HCT116 (cell line): ENCODE results near the gene MOCS2. TPM values are rescaled to one million over a fixed set of nuclear protein-coding genes. Genes with fewer than 3 reads are reported as not detected.

ENCODE experiments used
- ATAC-seq: fragments of 200-7000 bp; cut with Tn5 transposase; 2 replicates; pipeline ENCODE4 v1.9.1; 2020; ENCODE audit warnings: mild to moderate bottlenecking, moderate library complexity
- BruUV-seq: library from RNA; stranded (reverse); fragments of 400-500 nt; replicated peaks from 2 replicates; lab custom pipeline; 2021; lab: Mats Ljungman, UMichigan
- CTCF ChIA-PET: fragments of 300-600 bp; sonication (Branson Sonifier 250); formaldehyde crosslinking; loops from one replicate; lab custom pipeline; 2021; ENCODE audit warnings: antibody characterized with exemption; lab: Charles Lee
- POLR2A ChIA-PET: fragments of 300-600, 350-600 bp; sonication (Branson Sonifier 250); formaldehyde crosslinking; loops from one replicate; lab custom pipeline; 2021; ENCODE audit warnings: antibody characterized with exemption; lab: Charles Lee
- RAD21 ChIA-PET, 2 experiments: fragments of 300-600 bp; sonication (Branson Sonifier 250); formaldehyde crosslinking; loops; one replicate each; lab custom pipeline; 2023; ENCODE audit warnings: low total read pairs in 2 of 2; ENCODE audit not compliant: uncharacterized antibody in 2 of 2, unreplicated experiment in 2 of 2, low non-redundant PET in 1 of 2; lab: Charles Lee
- DNase-seq: peaks from one replicate; pipeline ENCODE4 v3.0.0-alpha.2; 2010; ENCODE audit warnings: low read depth, low spot score
- H2AFZ ChIP-seq: fragments of 200-600 bp; shearing (Covaris generic), sonication (generic); 2 replicates; pipeline ENCODE4 v1.6.1; 2017; ENCODE audit warnings: low read depth, mixed run types, mixed read lengths, antibody characterized with exemption, low read length; ENCODE audit not compliant: poor library complexity, severe bottlenecking
- H3K27ac ChIP-seq: 2 replicates; pipeline ENCODE4 v1.5.1; 2012; ENCODE audit warnings: low read depth, low read length
- H3K27me3 ChIP-seq: fragments of 200-600 bp; sonication (generic); 2 replicates; pipeline ENCODE4 v1.6.1; 2016; ENCODE audit warnings: mixed run types, low read length, mixed read lengths; ENCODE audit not compliant: insufficient read depth
- H3K36me3 ChIP-seq, 2 experiments: fragments of 200-500 bp in 1 of 2; fragments of 200-600 bp in 1 of 2; sonication (Bioruptor generic) in 1 of 2; sonication (generic) in 1 of 2; 2 replicates each; pipeline versions ENCODE4 v1.5.1 to v1.6.1; 2014 to 2016; ENCODE audit warnings: low read length in 2 of 2, inconsistent platforms in 1 of 2, mixed read lengths in 1 of 2, mixed run types in 1 of 2; ENCODE audit not compliant: insufficient read depth in 2 of 2, control insufficient read depth in 1 of 2
- H3K4me1 ChIP-seq, 2 experiments: fragments of 200-600 bp in 1 of 2; sonication (generic) in 1 of 2; 2 replicates each; pipeline versions ENCODE4 v1.5.1 to v1.6.1; 2012 to 2017; ENCODE audit warnings: low read length in 2 of 2, inconsistent platforms in 1 of 2, mild to moderate bottlenecking in 1 of 2, mixed read lengths in 1 of 2, mixed run types in 1 of 2, moderate library complexity in 1 of 2; ENCODE audit not compliant: insufficient read depth in 2 of 2, control insufficient read depth in 1 of 2
- H3K4me2 ChIP-seq: fragments of 200-600 bp; sonication (generic); 2 replicates; pipeline ENCODE4 v1.6.1; 2017; ENCODE audit warnings: mixed run types, low read length, mixed read lengths
- H3K4me3 ChIP-seq, 2 experiments: fragments of 200-600 bp in 1 of 2; sonication (generic) in 1 of 2; replicated peaks in 1 of 2; 2 replicates each; pipeline ENCODE4 v1.5.1; 2011 to 2016; ENCODE audit warnings: low read length in 2 of 2, control low read depth in 1 of 2, low read depth in 1 of 2, mild to moderate bottlenecking in 1 of 2, mixed read lengths in 1 of 2, mixed run types in 1 of 2
- H3K79me2 ChIP-seq: fragments of 200-600 bp; sonication (generic); 2 replicates; pipeline ENCODE4 v1.6.1; 2017; ENCODE audit warnings: mild to moderate bottlenecking, mixed run types, low read length, moderate library complexity, mixed read lengths; ENCODE audit not compliant: insufficient read depth
- H3K9ac ChIP-seq: fragments of 200-600 bp; sonication (generic); 2 replicates; pipeline ENCODE4 v1.6.1; 2016; ENCODE audit warnings: low read length, mixed read lengths
- H3K9me2 ChIP-seq: fragments of 200-600 bp; sonication (generic), shearing (Covaris generic); 2 replicates; pipeline ENCODE4 v1.6.1; 2017; ENCODE audit warnings: mixed run types, mild to moderate bottlenecking, moderate library complexity; ENCODE audit not compliant: insufficient read depth
- H3K9me3 ChIP-seq, 2 experiments: fragments of 200-500 bp in 1 of 2; fragments of 200-600 bp in 1 of 2; sonication (Bioruptor generic) in 1 of 2; sonication (generic) in 1 of 2; 2 replicates each; pipeline ENCODE4 v1.6.1; 2014 to 2017; ENCODE audit warnings: low read length in 2 of 2, mixed read lengths in 2 of 2, inconsistent platforms in 1 of 2, low read depth in 1 of 2, mild to moderate bottlenecking in 1 of 2, mixed run types in 1 of 2, moderate library complexity in 1 of 2; ENCODE audit not compliant: control insufficient read depth in 1 of 2, insufficient read depth in 1 of 2
- H4K20me1 ChIP-seq: fragments of 200-600 bp; sonication (generic), shearing (Covaris generic); 2 replicates; pipeline ENCODE4 v1.6.1; 2017; ENCODE audit warnings: mixed run types, mild to moderate bottlenecking, moderate library complexity; ENCODE audit not compliant: insufficient read depth
- CEBPB ChIP-seq: IDR thresholded peaks from 2 replicates; pipeline ENCODE4 v1.6.1; 2012; ENCODE audit warnings: low read depth
- CTCF ChIP-seq, 3 experiments: fragments of 200-600 bp in 1 of 3; sonication (generic) in 1 of 3; IDR thresholded peaks in 2 of 3; conservative IDR thresholded peaks in 1 of 3; 2 replicates each; pipeline ENCODE4 v1.5.1; 2012 to 2017; ENCODE audit warnings: low read depth in 2 of 3, low read length in 2 of 3, antibody characterized with exemption in 1 of 3, borderline replicate concordance in 1 of 3, control low read depth in 1 of 3, mild to moderate bottlenecking in 1 of 3, mixed read lengths in 1 of 3, mixed run types in 1 of 3, moderate library complexity in 1 of 3; ENCODE audit not compliant: insufficient read depth in 1 of 3
- EGR1 ChIP-seq: IDR thresholded peaks from 2 replicates; pipeline ENCODE4 v1.6.1; 2012; ENCODE audit warnings: low read depth
- EZH2 ChIP-seq: fragments of 200-600 bp; sonication (generic); IDR thresholded peaks from 2 replicates; pipeline ENCODE4 v1.6.1; 2017; ENCODE audit warnings: antibody characterized with exemption, mixed run types
- EZH2phosphoT487 ChIP-seq: fragments of 200-600 bp; IDR thresholded peaks from 2 replicates; pipeline ENCODE4 v1.6.1; 2018; ENCODE audit warnings: antibody characterized with exemption, borderline replicate concordance
- JUND ChIP-seq: IDR thresholded peaks from 2 replicates; pipeline ENCODE4 v1.6.1; 2012
- POLR2A ChIP-seq: IDR thresholded peaks from 2 replicates; pipeline ENCODE4 v1.7.0; 2011; ENCODE audit warnings: borderline replicate concordance; ENCODE audit not compliant: insufficient read depth, insufficient read length; ENCODE audit errors: extremely low read depth
- POLR2AphosphoS5 ChIP-seq: IDR thresholded peaks from 2 replicates; pipeline ENCODE4 v1.6.1; 2011; ENCODE audit warnings: mild to moderate bottlenecking, low read depth, low read length, moderate library complexity
- RAD21 ChIP-seq: IDR thresholded peaks from 2 replicates; pipeline ENCODE4 v1.6.1; 2012; ENCODE audit warnings: low read depth, mild to moderate bottlenecking
- REST ChIP-seq: IDR thresholded peaks from 2 replicates; pipeline ENCODE4 v1.6.1; 2012; ENCODE audit warnings: low read depth
- SIN3A ChIP-seq: IDR thresholded peaks from 2 replicates; pipeline ENCODE4 v1.6.1; 2012; ENCODE audit warnings: low read depth
- SRF ChIP-seq: IDR thresholded peaks from 2 replicates; pipeline ENCODE4 v1.6.1; 2012; ENCODE audit warnings: low read depth
- TCF7L2 ChIP-seq: IDR thresholded peaks from 2 replicates; pipeline ENCODE4 v1.7.0; 2011; ENCODE audit warnings: borderline replicate concordance, inconsistent platforms; ENCODE audit not compliant: insufficient read depth, insufficient read length; ENCODE audit errors: extremely low read depth
- YY1 ChIP-seq: IDR thresholded peaks from 2 replicates; pipeline ENCODE4 v1.6.1; 2011; ENCODE audit warnings: low read length, low read depth, moderate library complexity, mild to moderate bottlenecking; ENCODE audit not compliant: insufficient replicate concordance; ENCODE audit errors: extremely low read depth
- ZFX ChIP-seq: fragments of 450-650 bp; IDR thresholded peaks from 2 replicates; pipeline ENCODE4 v1.6.1; 2017
- ZNF274 ChIP-seq: fragments of 200-500 bp; sonication (Bioruptor generic); IDR thresholded peaks from 2 replicates; pipeline ENCODE4 v1.6.1; 2014; ENCODE audit warnings: mild to moderate bottlenecking, low read depth, low read length, inconsistent platforms
- intact Hi-C: fragments of 100-400 bp; cut with micrococcal nuclease; formaldehyde crosslinking; loops from 2 replicates; pipeline ENCODE4 v1.10.0; 2022
- total RNA-seq: library from RNA; stranded (reverse); gene quantifications from one replicate; pipeline ENCODE4 v1.2.1, GENCODE V29; 2021; ENCODE audit not compliant: unreplicated experiment
- TF ChIP-seq, protein P1 (sequence below): IDR thresholded peaks from 2 replicates; pipeline ENCODE4 v1.6.1; 2012
- TF ChIP-seq, protein P2 (sequence below): IDR thresholded peaks from 2 replicates; pipeline ENCODE4 v1.6.1; 2011; ENCODE audit warnings: mild to moderate bottlenecking, low read length, moderate library complexity; ENCODE audit not compliant: insufficient replicate concordance; ENCODE audit errors: extremely low read depth
- TF ChIP-seq, protein P3 (sequence below): IDR thresholded peaks from 2 replicates; pipeline ENCODE4 v1.6.1; 2012

The MOCS2 gene
- total RNA-seq, 1 experiment from 2014 or later = 34.0 TPM

- no TSS peak for BruUV-seq
- Histone ChIP-seq H3K4me1 (no peaks in the 10 kb centered on the region), H3K27ac (no peak overlapping the region), H3K27me3 (no peaks in the 10 kb centered on the region), H2AFZ (no peak overlapping the region), H3K4me2 (no peak overlapping the region), H3K9me3 (no peaks in the 10 kb centered on the region), H3K79me2 (no peaks in the 10 kb centered on the region), H4K20me1 (no peaks in the 10 kb centered on the region)
- POLR2A ChIA-PET = no interaction called here
- RAD21 ChIA-PET = no interaction called here
- intact Hi-C loops = no loop called here
- TF ChIP-seq ZFX = no peak
- no peak for TF ChIP-seq EGR1
- no peak for TF ChIP-seq RAD21
- TF ChIP-seq SRF = no peak
- no peak for TF ChIP-seq SIN3A
- no peak for TF ChIP-seq REST
- TF ChIP-seq, protein P1, sequence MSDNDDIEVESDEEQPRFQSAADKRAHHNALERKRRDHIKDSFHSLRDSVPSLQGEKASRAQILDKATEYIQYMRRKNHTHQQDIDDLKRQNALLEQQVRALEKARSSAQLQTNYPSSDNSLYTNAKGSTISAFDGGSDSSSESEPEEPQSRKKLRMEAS = no peak
- TF ChIP-seq POLR2AphosphoS5 = no peak
- TF ChIP-seq CTCF (IDR thresholded peaks at IDR 0.05 in 2 of 3, conservative IDR thresholded peaks at IDR 0.05 in 1 of 3; ENCODE audit: borderline replicate concordance in 1 of 3, insufficient read depth in 1 of 3, low read depth in 2 of 3, low read length in 2 of 3) = no peak
- no peak for TF ChIP-seq TCF7L2
- TF ChIP-seq, protein P2, sequence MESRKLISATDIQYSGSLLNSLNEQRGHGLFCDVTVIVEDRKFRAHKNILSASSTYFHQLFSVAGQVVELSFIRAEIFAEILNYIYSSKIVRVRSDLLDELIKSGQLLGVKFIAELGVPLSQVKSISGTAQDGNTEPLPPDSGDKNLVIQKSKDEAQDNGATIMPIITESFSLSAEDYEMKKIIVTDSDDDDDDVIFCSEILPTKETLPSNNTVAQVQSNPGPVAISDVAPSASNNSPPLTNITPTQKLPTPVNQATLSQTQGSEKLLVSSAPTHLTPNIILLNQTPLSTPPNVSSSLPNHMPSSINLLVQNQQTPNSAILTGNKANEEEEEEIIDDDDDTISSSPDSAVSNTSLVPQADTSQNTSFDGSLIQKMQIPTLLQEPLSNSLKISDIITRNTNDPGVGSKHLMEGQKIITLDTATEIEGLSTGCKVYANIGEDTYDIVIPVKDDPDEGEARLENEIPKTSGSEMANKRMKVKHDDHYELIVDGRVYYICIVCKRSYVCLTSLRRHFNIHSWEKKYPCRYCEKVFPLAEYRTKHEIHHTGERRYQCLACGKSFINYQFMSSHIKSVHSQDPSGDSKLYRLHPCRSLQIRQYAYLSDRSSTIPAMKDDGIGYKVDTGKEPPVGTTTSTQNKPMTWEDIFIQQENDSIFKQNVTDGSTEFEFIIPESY = no peak
- TF ChIP-seq, protein P3, sequence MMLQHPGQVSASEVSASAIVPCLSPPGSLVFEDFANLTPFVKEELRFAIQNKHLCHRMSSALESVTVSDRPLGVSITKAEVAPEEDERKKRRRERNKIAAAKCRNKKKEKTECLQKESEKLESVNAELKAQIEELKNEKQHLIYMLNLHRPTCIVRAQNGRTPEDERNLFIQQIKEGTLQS = no peak
- no peak for TF ChIP-seq EZH2
- no peak for TF ChIP-seq JUND
- no peak for TF ChIP-seq YY1
- no peak for TF ChIP-seq POLR2A
- TF ChIP-seq EZH2phosphoT487 = no peak
- no peak for TF ChIP-seq ZNF274
- no peak for TF ChIP-seq CEBPB
- TF ChIP-seq, all 23 proteins: peak for 0
- H3K9me2 ChIP-seq = no peaks in the 10 kb centered on the region
- CTCF ChIA-PET = no interaction called here
- peaks cover 13 to 54% of the 10 kb centered on the region in 2 experiments; a peak in 3 of 4 replicates for H3K36me3 ChIP-seq
- DNase-seq (no peak), ATAC-seq (no peak)
- H3K4me3 ChIP-seq = no peak overlapping the region
- H3K9ac ChIP-seq = no peak overlapping the region
Measured at GRCh38 chr5:53066088-53066487, 43.5 kb downstream of the MOCS2 start.
